AG04449 (cell line): ENCODE measurements around the gene DGKE.
A peak's percentile ranks its signal among the peaks of the same experiment; 100 is the strongest.

Experiments
- CTCF ChIA-PET: fragments of 350-600 bp; formaldehyde crosslinking; extraction: SDS; loops from one replicate; lab custom pipeline; 2021; ENCODE audit warnings: antibody characterized with exemption; lab: Yijun Ruan, JAX
- POLR2A ChIA-PET: fragments of 400-600, 350-600 bp; formaldehyde crosslinking; extraction: SDS; loops from one replicate; lab custom pipeline; 2020; ENCODE audit warnings: antibody characterized with exemption, inconsistent platforms; lab: Yijun Ruan, JAX
- DNase-seq: peaks from one replicate; pipeline ENCODE4 v3.0.0-alpha.2; 2010; ENCODE audit warnings: low read depth, low spot score
- H3K4me3 ChIP-seq: 2 replicates; pipeline ENCODE4 v1.5.1; 2011; ENCODE audit warnings: low read depth, mild to moderate bottlenecking, control low read depth, low read length
- TF ChIP-seq, protein P1 (sequence below): IDR thresholded peaks from one replicate; pipeline ENCODE4 v1.5.1; 2011; ENCODE audit warnings: mild to moderate bottlenecking, moderate library complexity, low read length, control low read depth, inconsistent platforms; ENCODE audit not compliant: insufficient read depth; ENCODE audit errors: missing control alignments

DGKE gene

DNA sequence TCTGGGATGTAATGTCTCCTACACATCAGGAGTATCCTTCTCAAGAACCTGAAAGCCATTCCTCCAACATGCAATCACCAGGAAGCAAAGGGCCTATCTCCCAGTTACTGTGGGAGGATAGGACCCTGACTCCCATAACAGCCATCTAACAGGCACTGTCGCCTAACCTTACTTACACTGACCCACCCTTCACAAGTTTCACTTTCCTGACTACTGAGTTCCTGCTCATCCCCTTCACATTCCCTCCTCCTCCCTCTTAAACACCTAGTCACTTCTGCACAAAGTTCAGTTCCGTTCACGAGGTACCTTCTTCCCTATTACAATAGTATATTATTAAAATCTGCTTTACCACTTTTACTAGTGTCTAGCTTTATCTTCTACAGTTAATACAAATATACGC lies 1.5 kb upstream of the DGKE start:
- TF ChIP-seq, protein P1, sequence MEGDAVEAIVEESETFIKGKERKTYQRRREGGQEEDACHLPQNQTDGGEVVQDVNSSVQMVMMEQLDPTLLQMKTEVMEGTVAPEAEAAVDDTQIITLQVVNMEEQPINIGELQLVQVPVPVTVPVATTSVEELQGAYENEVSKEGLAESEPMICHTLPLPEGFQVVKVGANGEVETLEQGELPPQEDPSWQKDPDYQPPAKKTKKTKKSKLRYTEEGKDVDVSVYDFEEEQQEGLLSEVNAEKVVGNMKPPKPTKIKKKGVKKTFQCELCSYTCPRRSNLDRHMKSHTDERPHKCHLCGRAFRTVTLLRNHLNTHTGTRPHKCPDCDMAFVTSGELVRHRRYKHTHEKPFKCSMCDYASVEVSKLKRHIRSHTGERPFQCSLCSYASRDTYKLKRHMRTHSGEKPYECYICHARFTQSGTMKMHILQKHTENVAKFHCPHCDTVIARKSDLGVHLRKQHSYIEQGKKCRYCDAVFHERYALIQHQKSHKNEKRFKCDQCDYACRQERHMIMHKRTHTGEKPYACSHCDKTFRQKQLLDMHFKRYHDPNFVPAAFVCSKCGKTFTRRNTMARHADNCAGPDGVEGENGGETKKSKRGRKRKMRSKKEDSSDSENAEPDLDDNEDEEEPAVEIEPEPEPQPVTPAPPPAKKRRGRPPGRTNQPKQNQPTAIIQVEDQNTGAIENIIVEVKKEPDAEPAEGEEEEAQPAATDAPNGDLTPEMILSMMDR: no peak
- no peak for DNase-seq
- H3K4me3 ChIP-seq: peak overlapping the region; percentile 83
- ChIA-PET CTCF (interaction anchor here (0.6 to 2.0 kb wide), 6 partner anchors 8 to 110 kb away, joined by 3 to 22 read pairs (median 4); no protein-coding TSS in a partner anchor), POLR2A (no interaction called here)

DNA sequence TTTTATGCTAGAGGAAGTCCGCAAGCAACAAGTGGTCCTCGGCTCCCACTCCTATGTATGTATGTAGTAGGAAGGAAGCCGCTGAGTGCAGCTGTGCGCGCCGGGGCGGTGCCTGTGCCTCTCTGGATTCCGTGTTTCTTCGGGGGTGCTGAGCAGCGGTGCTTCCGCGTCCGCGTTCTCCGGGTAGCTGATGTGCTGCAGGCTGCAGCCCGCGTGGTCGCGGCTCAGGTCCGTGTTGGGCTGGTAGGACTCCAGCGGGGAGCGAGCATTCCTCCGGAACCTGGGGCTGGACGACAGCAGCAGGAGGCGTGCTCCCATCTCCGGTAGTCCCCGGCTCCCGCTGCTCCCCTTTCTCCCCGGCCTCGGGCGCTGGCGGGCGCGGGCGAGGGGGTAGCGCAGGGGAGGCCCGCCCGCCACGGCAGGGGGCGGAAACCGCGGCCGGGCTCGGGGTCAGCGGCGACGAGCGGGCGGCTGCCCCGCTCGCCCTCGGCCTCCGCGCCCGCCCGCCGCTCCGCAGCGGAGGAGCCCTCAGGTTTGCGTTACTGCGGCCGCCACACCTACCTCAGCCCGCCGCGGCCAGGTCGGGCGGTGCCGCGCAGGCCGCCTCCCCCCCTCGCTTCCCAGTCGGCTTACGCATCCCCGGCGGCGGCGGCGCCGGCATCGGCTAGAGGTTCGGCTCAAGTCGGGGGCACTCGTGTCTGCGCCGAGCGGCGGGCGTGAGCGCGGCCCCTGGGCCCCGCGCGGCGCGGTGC lies 718 bp upstream of the DGKE start:
- ChIA-PET POLR2A (interaction anchor here (0.9 to 1.0 kb wide), 2 partner anchors 9 to 81 kb away, joined by 3 read pairs; partner anchors contain the start of gene TRIM25), CTCF (interaction anchor here (1.0 to 2.0 kb wide), 5 partner anchors 9 to 107 kb away, joined by 3 to 22 read pairs (median 4); no protein-coding TSS in a partner anchor)
- TF ChIP-seq, protein P1: no peak
- H3K4me3 ChIP-seq: peak overlapping the region; percentile 83
- DNase-seq: no peak

DNA sequence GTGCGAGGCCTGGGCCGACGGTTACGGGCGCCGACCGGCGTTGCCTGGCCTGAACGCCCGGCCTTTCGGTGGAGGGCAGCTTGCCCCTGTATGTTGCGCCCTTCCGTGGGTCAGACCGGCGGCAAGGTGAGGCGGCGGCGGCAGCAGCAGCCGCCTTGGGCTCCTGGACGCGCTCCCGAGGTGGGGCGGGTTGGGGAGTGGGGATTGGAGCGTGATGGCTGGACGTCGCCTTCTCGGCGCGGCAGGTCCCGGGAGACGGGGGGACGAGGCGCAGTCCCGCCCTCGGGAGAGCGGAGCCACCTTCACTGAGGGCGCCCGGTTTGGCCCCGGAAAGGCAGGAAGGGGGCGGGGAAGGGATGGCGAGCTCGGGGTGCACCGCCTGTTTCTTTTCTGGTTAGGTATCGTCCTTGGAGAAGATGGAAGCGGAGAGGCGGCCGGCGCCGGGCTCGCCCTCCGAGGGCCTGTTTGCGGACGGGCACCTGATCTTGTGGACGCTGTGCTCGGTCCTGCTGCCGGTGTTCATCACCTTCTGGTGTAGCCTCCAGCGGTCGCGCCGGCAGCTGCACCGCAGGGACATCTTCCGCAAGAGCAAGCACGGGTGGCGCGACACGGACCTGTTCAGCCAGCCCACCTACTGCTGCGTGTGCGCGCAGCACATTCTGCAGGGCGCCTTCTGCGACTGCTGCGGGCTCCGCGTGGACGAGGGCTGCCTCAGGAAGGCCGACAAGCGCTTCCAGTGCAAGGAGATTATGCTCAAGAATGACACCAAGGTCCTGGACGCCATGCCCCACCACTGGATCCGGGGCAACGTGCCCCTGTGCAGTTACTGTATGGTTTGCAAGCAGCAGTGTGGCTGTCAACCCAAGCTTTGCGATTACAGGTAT lies 671 bp downstream of the DGKE start:
- DNase-seq: no peak
- POLR2A ChIA-PET: interaction anchor here (0.9 to 1.0 kb wide), 2 partner anchors 10 to 79 kb away, joined by 3 read pairs; partner anchors contain the start of gene TRIM25
- H3K4me3 ChIP-seq: peak overlapping the region; percentile 74
- CTCF ChIA-PET: interaction anchor here (0.9 to 1.6 kb wide), 2 partner anchors 15 to 108 kb away, joined by 3 to 8 read pairs; no protein-coding TSS in a partner anchor
- TF ChIP-seq, protein P1: no peak

DNA sequence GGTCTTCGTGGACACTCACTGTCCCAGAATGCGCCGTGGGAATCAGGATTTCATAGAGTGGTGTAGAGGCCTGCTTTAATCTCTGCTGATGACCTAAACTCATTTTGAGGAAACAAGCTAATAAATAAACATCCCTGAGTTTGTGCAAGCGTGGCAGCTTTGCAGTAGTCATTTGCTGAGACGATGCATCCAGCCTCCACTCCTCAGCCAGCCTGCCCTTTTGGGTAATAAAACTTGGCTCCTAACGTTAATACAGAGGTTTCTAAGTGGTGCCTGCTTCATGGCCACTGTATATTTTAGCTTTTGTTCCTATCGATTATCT lies 1.3 kb downstream of the DGKE start:
- H3K4me3 ChIP-seq: peak overlapping the region; percentile 74
- POLR2A ChIA-PET: interaction anchor here (0.6 kb wide), 1 partner anchor 75 kb away, joined by 3 read pairs; no protein-coding TSS in a partner anchor
- no peak for DNase-seq
- CTCF ChIA-PET: interaction anchor here (0.9 to 1.6 kb wide), 2 partner anchors 16 to 107 kb away, joined by 3 to 8 read pairs; no protein-coding TSS in a partner anchor
- TF ChIP-seq, protein P1: no peak

DNA sequence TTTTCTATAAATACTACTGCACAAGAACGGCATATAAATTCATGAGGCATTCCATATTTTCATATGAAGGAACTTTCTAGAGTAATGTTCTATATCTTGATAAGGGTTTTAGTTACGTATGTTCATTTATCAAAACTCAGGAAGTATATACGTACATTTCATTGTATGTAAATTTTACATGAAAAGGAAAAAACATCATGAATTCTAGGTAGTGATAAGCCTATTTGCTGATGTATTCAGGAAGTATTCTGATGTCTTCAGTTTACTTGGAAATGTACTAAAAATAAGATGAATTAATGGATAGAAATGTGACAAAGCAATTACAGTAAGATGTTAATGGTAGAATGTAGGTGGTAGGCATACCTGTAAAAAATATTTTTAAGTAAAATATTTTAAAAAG lies 4.7 kb downstream of the DGKE start:
- TF ChIP-seq, protein P1: no peak
- CTCF ChIA-PET: interaction anchor here (1.1 to 2.0 kb wide), 2 partner anchors 14 to 19 kb away, joined by 5 to 11 read pairs; no protein-coding TSS in a partner anchor
- no peak for DNase-seq
- H3K4me3 ChIP-seq: no peak overlapping the region
- POLR2A ChIA-PET: no interaction called here

DNA sequence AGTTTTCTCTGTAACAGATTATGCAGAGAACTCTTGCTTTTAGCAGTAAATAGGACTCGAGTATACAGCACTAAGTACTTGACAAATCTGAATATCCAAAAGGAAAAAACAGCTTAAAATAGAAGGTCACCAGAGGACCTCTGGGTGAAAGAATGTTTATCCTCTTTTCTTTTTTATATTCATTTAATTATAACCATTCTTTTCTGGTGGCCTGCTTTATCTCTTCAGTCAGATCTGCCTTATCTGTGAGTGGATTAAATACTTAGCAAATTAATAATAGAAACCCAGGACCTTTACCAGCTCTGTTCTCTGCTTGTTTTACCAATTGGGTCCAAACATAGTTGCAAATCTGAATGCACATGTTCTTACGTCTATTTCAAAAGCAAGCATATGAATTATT lies 8.6 kb downstream of the DGKE start:
- H3K4me3 ChIP-seq: no peak overlapping the region
- ChIA-PET POLR2A (no interaction called here), CTCF (interaction anchor here (3.8 kb wide), 1 partner anchor 23 kb away, joined by 19 read pairs; no protein-coding TSS in a partner anchor)
- no peak for DNase-seq
- TF ChIP-seq, protein P1: no peak
